ENCODE data around the gene MACROD2.
A peak's percentile ranks its signal among the peaks of the same experiment; 100 is the strongest.

The MACROD2 gene

DNA sequence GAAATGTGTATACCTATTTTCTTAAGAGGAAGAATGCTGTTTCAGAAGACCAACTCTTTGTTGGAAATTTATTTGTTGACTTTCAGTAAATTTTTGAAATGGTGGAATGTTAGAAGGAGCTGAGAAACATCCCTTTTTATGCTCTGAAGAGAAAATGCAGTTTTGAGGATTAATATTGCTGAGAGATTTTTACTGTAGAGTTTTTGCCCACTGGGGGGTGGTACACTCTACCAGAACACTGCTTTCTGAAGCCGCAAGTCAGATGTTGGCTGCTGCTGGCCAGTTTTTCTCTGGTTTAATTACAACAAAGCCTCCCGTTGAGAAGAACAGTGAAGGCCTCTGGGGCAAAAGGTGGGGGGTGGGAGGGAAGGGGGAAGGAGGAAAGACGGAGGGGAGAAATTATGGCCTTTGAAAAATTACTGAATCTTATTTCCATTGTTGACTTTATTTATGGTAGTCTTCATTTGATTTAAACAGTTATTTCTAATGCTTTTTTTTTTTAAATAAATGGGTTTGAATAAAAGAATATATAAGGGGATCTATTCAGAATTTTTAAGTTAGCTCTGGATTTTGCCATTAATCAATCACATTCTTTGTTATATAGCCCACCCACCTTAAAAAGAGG is 339.1 kb downstream of the MACROD2 start:
- no peaks in the 10 kb centered on the region for H3K9me3 ChIP-seq (ENCODE audit: control insufficient read depth, insufficient read depth, low read depth, low read length)
- no peak overlapping the region for H3K4me3 ChIP-seq (ENCODE audit: low read depth, low read length)
- ChIA-PET POLR2A (no interaction called here), CTCF (interaction anchor here (0.6 to 1.6 kb wide), 5 partner anchors 140 to 1319 kb away, joined by 3 to 8 read pairs (median 5); no protein-coding TSS in a partner anchor)
- H3K27ac ChIP-seq (ENCODE audit: extremely low read depth, low read depth, low read length) = no peak overlapping the region
- H3K4me1 ChIP-seq (ENCODE audit: control insufficient read depth, insufficient read depth, low read length) = peaks cover 6% of the 10 kb centered on the region
- TF ChIP-seq ZNF654 (tag by site-specific recombination; IDR thresholded peaks at IDR 0.05; ENCODE audit: low read depth) (peak; percentile 54), ZNF157 (tag by site-specific recombination; IDR thresholded peaks at IDR 0.05) (no peak), GLIS1 (tag by site-specific recombination; IDR thresholded peaks at IDR 0.05) (0 out of 2 replicates have a peak, but pooled peaks have one; percentile 7), TCF7L2 (IDR thresholded peaks at IDR 0.05; ENCODE audit: borderline replicate concordance, low read depth, low read length) (no peak), ZIC2 (tag by site-specific recombination; IDR thresholded peaks at IDR 0.05) (peak; percentile 28; the same call in 1 of the 2 replicates), ZNF423 (tag by site-specific recombination; IDR thresholded peaks at IDR 0.05) (no peak), ZNF560 (tag by site-specific recombination; IDR thresholded peaks at IDR 0.05; ENCODE audit: borderline replicate concordance) (no peak), ZNF341 (tag by site-specific recombination; IDR thresholded peaks at IDR 0.05; ENCODE audit: low read depth) (peak; percentile 24; the same call in 1 of the 2 replicates), ZNF138 (tag by site-specific recombination; IDR thresholded peaks at IDR 0.05; ENCODE audit: borderline replicate concordance) (no peak), RBAK (tag by site-specific recombination; IDR thresholded peaks at IDR 0.05) (no peak)
- TF ChIP-seq, protein P1, sequence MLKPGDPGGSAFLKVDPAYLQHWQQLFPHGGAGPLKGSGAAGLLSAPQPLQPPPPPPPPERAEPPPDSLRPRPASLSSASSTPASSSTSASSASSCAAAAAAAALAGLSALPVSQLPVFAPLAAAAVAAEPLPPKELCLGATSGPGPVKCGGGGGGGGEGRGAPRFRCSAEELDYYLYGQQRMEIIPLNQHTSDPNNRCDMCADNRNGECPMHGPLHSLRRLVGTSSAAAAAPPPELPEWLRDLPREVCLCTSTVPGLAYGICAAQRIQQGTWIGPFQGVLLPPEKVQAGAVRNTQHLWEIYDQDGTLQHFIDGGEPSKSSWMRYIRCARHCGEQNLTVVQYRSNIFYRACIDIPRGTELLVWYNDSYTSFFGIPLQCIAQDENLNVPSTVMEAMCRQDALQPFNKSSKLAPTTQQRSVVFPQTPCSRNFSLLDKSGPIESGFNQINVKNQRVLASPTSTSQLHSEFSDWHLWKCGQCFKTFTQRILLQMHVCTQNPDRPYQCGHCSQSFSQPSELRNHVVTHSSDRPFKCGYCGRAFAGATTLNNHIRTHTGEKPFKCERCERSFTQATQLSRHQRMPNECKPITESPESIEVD (tag by site-specific recombination; IDR thresholded peaks at IDR 0.05) = peak; percentile 83
- TF ChIP-seq, protein P2, sequence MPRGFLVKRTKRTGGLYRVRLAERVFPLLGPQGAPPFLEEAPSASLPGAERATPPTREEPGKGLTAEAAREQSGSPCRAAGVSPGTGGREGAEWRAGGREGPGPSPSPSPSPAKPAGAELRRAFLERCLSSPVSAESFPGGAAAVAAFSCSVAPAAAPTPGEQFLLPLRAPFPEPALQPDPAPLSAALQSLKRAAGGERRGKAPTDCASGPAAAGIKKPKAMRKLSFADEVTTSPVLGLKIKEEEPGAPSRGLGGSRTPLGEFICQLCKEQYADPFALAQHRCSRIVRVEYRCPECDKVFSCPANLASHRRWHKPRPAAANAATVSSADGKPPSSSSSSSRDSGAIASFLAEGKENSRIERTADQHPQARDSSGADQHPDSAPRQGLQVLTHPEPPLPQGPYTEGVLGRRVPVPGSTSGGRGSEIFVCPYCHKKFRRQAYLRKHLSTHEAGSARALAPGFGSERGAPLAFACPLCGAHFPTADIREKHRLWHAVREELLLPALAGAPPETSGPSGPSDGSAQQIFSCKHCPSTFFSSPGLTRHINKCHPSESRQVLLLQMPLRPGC (tag by site-specific recombination; IDR thresholded peaks at IDR 0.05) = no peak
- no peaks in the 10 kb centered on the region for H3K36me3 ChIP-seq (ENCODE audit: control insufficient read depth in 2 of 2, insufficient read depth in 1 of 2, low read length in 2 of 2)

DNA sequence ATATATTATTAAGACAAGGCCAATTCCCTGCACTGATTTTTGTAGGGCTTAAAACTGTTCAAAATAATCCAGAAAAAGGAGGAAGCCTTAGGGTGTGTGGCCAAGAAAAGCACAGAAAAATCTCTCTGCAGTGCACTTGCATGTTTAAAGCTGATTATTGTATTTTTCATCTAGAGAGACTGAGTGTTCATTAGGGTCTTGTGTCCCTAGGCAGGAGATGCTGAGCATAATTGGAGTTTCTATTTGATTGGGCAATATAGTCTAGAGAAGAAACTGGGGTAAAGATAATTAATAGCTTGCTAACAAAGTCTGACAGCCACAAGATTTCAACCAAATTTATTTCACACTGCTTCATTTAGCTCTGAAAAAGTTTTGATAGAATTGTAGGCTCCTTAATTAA is 339.7 kb downstream of the MACROD2 start:
- Histone ChIP-seq H3K36me3 (ENCODE audit: control insufficient read depth in 2 of 2, insufficient read depth in 1 of 2, low read length in 2 of 2) (no peaks in the 10 kb centered on the region), H3K9me3 (ENCODE audit: control insufficient read depth, insufficient read depth, low read depth, low read length) (no peaks in the 10 kb centered on the region), H3K4me3 (ENCODE audit: low read depth, low read length) (no peak overlapping the region; the same call in 1 of the 2 replicates), H3K4me1 (ENCODE audit: control insufficient read depth, insufficient read depth, low read length) (peaks cover 6% of the 10 kb centered on the region), H3K27ac (ENCODE audit: extremely low read depth, low read depth, low read length) (no peak overlapping the region)
- ChIA-PET CTCF (interaction anchor here (0.7 to 1.6 kb wide), 3 partner anchors 141 to 339 kb away, joined by 3 to 8 read pairs (median 3); no protein-coding TSS in a partner anchor), POLR2A (no interaction called here)
- no peak for TF ChIP-seq ZNF654 (tag by site-specific recombination; IDR thresholded peaks at IDR 0.05; ENCODE audit: low read depth)
- TF ChIP-seq, protein P3, sequence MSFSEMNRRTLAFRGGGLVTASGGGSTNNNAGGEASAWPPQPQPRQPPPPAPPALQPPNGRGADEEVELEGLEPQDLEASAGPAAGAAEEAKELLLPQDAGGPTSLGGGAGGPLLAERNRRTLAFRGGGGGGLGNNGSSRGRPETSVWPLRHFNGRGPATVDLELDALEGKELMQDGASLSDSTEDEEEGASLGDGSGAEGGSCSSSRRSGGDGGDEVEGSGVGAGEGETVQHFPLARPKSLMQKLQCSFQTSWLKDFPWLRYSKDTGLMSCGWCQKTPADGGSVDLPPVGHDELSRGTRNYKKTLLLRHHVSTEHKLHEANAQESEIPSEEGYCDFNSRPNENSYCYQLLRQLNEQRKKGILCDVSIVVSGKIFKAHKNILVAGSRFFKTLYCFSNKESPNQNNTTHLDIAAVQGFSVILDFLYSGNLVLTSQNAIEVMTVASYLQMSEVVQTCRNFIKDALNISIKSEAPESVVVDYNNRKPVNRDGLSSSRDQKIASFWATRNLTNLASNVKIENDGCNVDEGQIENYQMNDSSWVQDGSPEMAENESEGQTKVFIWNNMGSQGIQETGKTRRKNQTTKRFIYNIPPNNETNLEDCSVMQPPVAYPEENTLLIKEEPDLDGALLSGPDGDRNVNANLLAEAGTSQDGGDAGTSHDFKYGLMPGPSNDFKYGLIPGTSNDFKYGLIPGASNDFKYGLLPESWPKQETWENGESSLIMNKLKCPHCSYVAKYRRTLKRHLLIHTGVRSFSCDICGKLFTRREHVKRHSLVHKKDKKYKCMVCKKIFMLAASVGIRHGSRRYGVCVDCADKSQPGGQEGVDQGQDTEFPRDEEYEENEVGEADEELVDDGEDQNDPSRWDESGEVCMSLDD (tag by site-specific recombination; IDR thresholded peaks at IDR 0.05) = no peak
- TF ChIP-seq, protein P4, sequence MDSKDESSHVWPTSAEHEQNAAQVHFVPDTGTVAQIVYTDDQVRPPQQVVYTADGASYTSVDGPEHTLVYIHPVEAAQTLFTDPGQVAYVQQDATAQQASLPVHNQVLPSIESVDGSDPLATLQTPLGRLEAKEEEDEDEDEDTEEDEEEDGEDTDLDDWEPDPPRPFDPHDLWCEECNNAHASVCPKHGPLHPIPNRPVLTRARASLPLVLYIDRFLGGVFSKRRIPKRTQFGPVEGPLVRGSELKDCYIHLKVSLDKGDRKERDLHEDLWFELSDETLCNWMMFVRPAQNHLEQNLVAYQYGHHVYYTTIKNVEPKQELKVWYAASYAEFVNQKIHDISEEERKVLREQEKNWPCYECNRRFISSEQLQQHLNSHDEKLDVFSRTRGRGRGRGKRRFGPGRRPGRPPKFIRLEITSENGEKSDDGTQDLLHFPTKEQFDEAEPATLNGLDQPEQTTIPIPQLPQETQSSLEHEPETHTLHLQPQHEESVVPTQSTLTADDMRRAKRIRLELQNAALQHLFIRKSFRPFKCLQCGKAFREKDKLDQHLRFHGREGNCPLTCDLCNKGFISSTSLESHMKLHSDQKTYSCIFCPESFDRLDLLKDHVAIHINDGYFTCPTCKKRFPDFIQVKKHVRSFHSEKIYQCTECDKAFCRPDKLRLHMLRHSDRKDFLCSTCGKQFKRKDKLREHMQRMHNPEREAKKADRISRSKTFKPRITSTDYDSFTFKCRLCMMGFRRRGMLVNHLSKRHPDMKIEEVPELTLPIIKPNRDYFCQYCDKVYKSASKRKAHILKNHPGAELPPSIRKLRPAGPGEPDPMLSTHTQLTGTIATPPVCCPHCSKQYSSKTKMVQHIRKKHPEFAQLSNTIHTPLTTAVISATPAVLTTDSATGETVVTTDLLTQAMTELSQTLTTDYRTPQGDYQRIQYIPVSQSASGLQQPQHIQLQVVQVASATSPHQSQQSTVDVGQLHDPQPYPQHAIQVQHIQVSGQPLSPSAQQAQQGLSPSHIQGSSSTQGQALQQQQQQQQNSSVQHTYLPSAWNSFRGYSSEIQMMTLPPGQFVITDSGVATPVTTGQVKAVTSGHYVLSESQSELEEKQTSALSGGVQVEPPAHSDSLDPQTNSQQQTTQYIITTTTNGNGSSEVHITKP (tag by site-specific recombination; IDR thresholded peaks at IDR 0.05) = no peak
